Upper lobe of right lung (tissue), 1 donor: ENCODE measurements around the gene WDR73. TPM values are rescaled to one million over a fixed set of nuclear protein-coding genes. Genes with fewer than 3 reads are reported as not detected.

ENCODE experiments used
- ATAC-seq: fragments of 200-7000 bp; cut with Tn5 transposase; one replicate; pipeline ENCODE4 v1.9.1; 2020; ENCODE audit warnings: mild to moderate bottlenecking, moderate library complexity
- DNase-seq: peaks from one replicate; pipeline ENCODE4 v3.0.0-alpha.2; 2020
- H3K27ac ChIP-seq: fragments of 200-600 bp; one replicate; pipeline ENCODE4 v1.8.0; 2022
- H3K27me3 ChIP-seq: fragments of 200-600 bp; one replicate; pipeline ENCODE4 v1.8.0; 2022; ENCODE audit warnings: mild to moderate bottlenecking
- H3K36me3 ChIP-seq: fragments of 200-600 bp; one replicate; pipeline ENCODE4 v1.8.0; 2022
- H3K4me1 ChIP-seq: fragments of 200-600 bp; one replicate; pipeline ENCODE4 v1.8.0; 2022
- H3K4me3 ChIP-seq: fragments of 200-600 bp; one replicate; pipeline ENCODE4 v1.8.0; 2022; ENCODE audit warnings: mild to moderate bottlenecking
- H3K9me3 ChIP-seq: fragments of 200-600 bp; one replicate; pipeline ENCODE4 v1.8.0; 2022
- intact Hi-C: fragments of 100-400 bp; cut with DNase I; formaldehyde crosslinking; loops from one replicate; pipeline ENCODE4 v1.11.0; 2022
- total RNA-seq: library from RNA; stranded (reverse); fragmentation: NEBNext Ultra II Directional; extraction: Animal tissue kit (Norgen Biotek cat#: 25700); gene quantifications from one replicate; pipeline ENCODE4 v1.2.1, GENCODE V29; 2021
- TF ChIP-seq, protein P1 (sequence below): fragments of 200-600 bp; IDR thresholded peaks from one replicate; pipeline ENCODE4 v1.8.0; 2022; ENCODE audit warnings: antibody characterized with exemption
- donor health status: DM: no; HTN: yes; CAD: no; lungs with severe emphysema.

WDR73 gene
- total RNA-seq, 1 donor from 2014 or later, result 29.4 TPM

- Histone ChIP-seq H3K4me1 (peaks cover 32% of the 10 kb centered on the region), H3K27ac (no peak overlapping the region), H3K27me3 (no peaks in the 10 kb centered on the region), H3K36me3 (peaks cover 11% of the 10 kb centered on the region), H3K4me3 (no peak overlapping the region), H3K9me3 (no peaks in the 10 kb centered on the region)
- DNase-seq (no peak), ATAC-seq (no peak)
- intact Hi-C loops, result no loop called here
- TF ChIP-seq, protein P1, sequence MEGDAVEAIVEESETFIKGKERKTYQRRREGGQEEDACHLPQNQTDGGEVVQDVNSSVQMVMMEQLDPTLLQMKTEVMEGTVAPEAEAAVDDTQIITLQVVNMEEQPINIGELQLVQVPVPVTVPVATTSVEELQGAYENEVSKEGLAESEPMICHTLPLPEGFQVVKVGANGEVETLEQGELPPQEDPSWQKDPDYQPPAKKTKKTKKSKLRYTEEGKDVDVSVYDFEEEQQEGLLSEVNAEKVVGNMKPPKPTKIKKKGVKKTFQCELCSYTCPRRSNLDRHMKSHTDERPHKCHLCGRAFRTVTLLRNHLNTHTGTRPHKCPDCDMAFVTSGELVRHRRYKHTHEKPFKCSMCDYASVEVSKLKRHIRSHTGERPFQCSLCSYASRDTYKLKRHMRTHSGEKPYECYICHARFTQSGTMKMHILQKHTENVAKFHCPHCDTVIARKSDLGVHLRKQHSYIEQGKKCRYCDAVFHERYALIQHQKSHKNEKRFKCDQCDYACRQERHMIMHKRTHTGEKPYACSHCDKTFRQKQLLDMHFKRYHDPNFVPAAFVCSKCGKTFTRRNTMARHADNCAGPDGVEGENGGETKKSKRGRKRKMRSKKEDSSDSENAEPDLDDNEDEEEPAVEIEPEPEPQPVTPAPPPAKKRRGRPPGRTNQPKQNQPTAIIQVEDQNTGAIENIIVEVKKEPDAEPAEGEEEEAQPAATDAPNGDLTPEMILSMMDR, result no peak
Measured at GRCh38 chr15:84656972-84657371, 2.9 kb upstream of the WDR73 start.

DNA sequence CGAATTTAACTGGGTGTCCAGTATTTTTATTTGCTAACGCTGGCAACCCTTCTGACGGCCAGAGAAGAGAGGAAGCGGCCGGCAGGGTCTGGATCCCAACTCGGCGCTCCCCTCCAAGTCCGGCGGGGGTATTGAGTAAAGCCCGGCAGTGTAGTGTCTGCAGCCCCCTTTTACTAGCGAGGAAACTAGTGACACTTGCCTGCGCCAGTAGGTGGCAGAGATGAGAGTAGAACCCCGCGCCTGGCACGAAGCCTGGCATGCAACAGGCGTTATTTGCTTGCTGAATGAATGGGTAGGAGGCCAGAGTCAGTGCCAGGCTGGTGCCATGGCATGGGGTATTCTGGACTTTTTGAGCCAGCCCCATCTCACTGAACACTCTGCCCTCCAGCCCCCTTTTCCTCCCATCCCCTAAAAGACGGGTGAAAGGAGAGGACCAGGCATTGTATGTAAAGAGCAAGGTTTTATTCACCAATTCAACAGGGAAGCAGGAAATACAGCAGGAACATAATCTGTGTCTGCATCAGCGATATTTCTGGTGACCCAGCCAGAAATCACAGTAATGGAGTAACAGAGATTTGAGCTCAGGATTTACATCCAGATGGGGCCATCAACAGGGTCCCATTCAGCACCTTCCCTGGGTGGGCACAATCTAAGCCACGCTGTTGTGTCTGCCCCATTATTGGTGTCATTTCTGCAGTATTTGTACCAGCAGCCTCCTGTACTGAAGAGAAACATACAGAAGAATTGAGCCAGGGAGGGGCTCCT, 788 bp upstream of the WDR73 start:
- H3K4me1 ChIP-seq, result peaks cover 40% of the 10 kb centered on the region
- H3K36me3 ChIP-seq, result peaks cover 31% of the 10 kb centered on the region
- intact Hi-C loops, result no loop called here
- peak overlapping the region; percentile 95 for H3K4me3 ChIP-seq
- TF ChIP-seq, protein P1, result peak; percentile 64
- peak overlapping the region; percentile 92 for H3K27ac ChIP-seq
- H3K9me3 ChIP-seq, result no peaks in the 10 kb centered on the region
- peak; percentile 89 for DNase-seq
- ATAC-seq, result peak; percentile 61
- no peaks in the 10 kb centered on the region for H3K27me3 ChIP-seq

DNA sequence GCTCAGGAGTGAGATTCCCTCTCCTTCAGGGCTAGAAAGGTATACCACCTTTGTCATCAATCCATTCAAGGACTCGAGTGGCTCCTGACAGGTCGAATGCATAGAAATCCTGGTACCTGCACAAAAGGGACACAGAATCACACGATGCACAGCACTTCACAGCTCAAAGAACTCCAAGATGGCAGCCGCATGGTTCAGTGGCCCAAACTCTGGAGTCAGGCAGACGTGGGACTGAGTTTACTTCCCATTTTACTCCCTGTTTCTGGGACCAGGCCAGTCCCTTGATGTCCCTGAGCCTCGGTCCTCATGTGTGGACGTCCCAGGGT, 536 bp downstream of the WDR73 start:
- H3K9me3 ChIP-seq, result no peaks in the 10 kb centered on the region
- TF ChIP-seq, protein P1, result no peak
- ATAC-seq (no peak), DNase-seq (no peak)
- no peaks in the 10 kb centered on the region for H3K27me3 ChIP-seq
- peaks cover 46% of the 10 kb centered on the region for H3K4me1 ChIP-seq
- intact Hi-C loops, result no loop called here
- H3K4me3 ChIP-seq, result peak overlapping the region; percentile 95
- H3K27ac ChIP-seq, result peak overlapping the region; percentile 92
- peaks cover 44% of the 10 kb centered on the region for H3K36me3 ChIP-seq

DNA sequence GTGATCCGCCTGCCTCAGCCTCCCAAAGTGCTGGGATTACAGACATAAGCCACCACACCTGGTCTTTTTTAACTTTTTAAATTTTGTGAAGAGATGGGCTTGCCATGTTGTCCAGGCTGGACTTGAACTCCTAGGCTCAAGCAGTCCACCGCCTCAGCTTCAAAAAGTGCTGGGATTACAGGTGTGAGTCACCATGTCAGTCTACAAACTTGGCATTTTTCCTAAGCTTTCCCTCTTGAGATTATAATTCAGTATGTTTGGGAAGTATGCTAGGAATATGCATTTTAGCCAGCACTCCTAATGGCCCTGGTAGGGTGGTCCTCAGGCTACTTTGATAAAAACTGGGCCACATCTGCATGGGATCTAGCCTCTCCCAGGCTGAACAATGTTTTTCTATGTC, 4.4 kb downstream of the WDR73 start:
- peaks cover 81% of the 10 kb centered on the region for H3K36me3 ChIP-seq
- TF ChIP-seq, protein P1, result no peak
- H3K4me3 ChIP-seq, result no peak overlapping the region
- peaks cover 31% of the 10 kb centered on the region for H3K4me1 ChIP-seq
- H3K27me3 ChIP-seq, result no peaks in the 10 kb centered on the region
- H3K9me3 ChIP-seq, result no peaks in the 10 kb centered on the region
- H3K27ac ChIP-seq, result peak overlapping the region; percentile 0
- DNase-seq, result no peak
- ATAC-seq, result no peak
- intact Hi-C loops, result no loop called here

GRCh38 chr15:84648539-84648938, 5.5 kb downstream of the WDR73 start:
- DNase-seq, result peak; percentile 86
- intact Hi-C loops, result no loop called here
- no peak overlapping the region for H3K4me3 ChIP-seq
- H3K27me3 ChIP-seq, result no peaks in the 10 kb centered on the region
- TF ChIP-seq, protein P1, result no peak
- H3K27ac ChIP-seq, result no peak overlapping the region
- H3K4me1 ChIP-seq, result peaks cover 30% of the 10 kb centered on the region
- peaks cover 90% of the 10 kb centered on the region for H3K36me3 ChIP-seq
- ATAC-seq, result peak; percentile 81
- no peaks in the 10 kb centered on the region for H3K9me3 ChIP-seq
